PC-9 (cell line): Measurements from ENCODE around the gene RNF38. TPM values are rescaled to one million over a fixed set of nuclear protein-coding genes. Genes with fewer than 3 reads are reported as not detected.

ENCODE experiments used
- BruUV-seq: library from RNA; stranded (reverse); fragments of 400-500 nt; replicated peaks from 2 replicates; lab custom pipeline; 2021; lab: Mats Ljungman, UMichigan
- CTCF ChIA-PET: fragments of 300-600 bp; sonication (Branson Sonifier 250); formaldehyde crosslinking; loops from one replicate; lab custom pipeline; 2022; ENCODE audit warnings: antibody characterized with exemption; lab: Charles Lee
- POLR2A ChIA-PET: fragments of 300-600 bp; sonication (Branson Sonifier 250); formaldehyde crosslinking; loops from one replicate; lab custom pipeline; 2022; ENCODE audit warnings: antibody characterized with exemption; ENCODE audit not compliant: unreplicated experiment; lab: Charles Lee
- DNase-seq, 2 experiments: peaks; one replicate each; pipeline versions ENCODE4 v3.0.0 to v3.0.0-alpha.2; 2015 to 2022; ENCODE audit warnings: mixed read lengths in 1 of 2
- H2AFZ ChIP-seq: fragments of 200-600 bp; sonication (generic); 2 replicates; pipeline ENCODE4 v1.8.1; 2017; ENCODE audit warnings: antibody characterized with exemption
- H3F3A ChIP-seq: fragments of 200-600 bp; sonication (generic); 2 replicates; pipeline ENCODE4 v1.8.1; 2017; ENCODE audit warnings: antibody characterized with exemption, mild to moderate bottlenecking, low read depth; ENCODE audit not compliant: insufficient read depth
- H3K27ac ChIP-seq: fragments of 200-600 bp; sonication (generic); 2 replicates; pipeline ENCODE4 v1.6.1; 2016; ENCODE audit warnings: mixed run types
- H3K27me3 ChIP-seq: fragments of 200-600 bp; sonication (generic); 2 replicates; pipeline ENCODE4 v1.6.1; 2016; ENCODE audit warnings: low read depth, mixed run types; ENCODE audit not compliant: insufficient read depth
- H3K36me3 ChIP-seq: fragments of 200-600 bp; sonication (generic); 2 replicates; pipeline ENCODE4 v1.6.1; 2016; ENCODE audit warnings: low read depth, mixed run types
- H3K4me1 ChIP-seq: fragments of 200-600 bp; sonication (generic); replicated peaks from 2 replicates; pipeline ENCODE4 v1.6.1; 2016; ENCODE audit warnings: mixed run types; ENCODE audit not compliant: insufficient read depth
- H3K4me2 ChIP-seq: fragments of 200-600 bp; sonication (generic); 2 replicates; pipeline ENCODE4 v1.6.1; 2017; ENCODE audit warnings: mixed run types
- H3K4me3 ChIP-seq: fragments of 200-600 bp; sonication (generic); 2 replicates; pipeline ENCODE4 v1.6.1; 2016; ENCODE audit warnings: mixed run types
- H3K79me2 ChIP-seq: fragments of 200-600 bp; sonication (generic); 2 replicates; pipeline ENCODE4 v1.6.1; 2017; ENCODE audit warnings: low read depth, mixed run types
- H3K9me2 ChIP-seq: fragments of 200-600 bp; sonication (generic); 2 replicates; pipeline ENCODE4 v1.8.1; 2017; ENCODE audit warnings: mild to moderate bottlenecking; ENCODE audit not compliant: insufficient read depth
- H3K9me3 ChIP-seq: fragments of 200-600 bp; sonication (generic); 2 replicates; pipeline ENCODE4 v1.8.1; 2016; ENCODE audit warnings: low read depth; ENCODE audit not compliant: insufficient read depth
- H4K20me1 ChIP-seq: fragments of 200-600 bp; sonication (generic); 2 replicates; pipeline ENCODE4 v1.8.1; 2017; ENCODE audit not compliant: insufficient read depth
- EZH2 ChIP-seq: fragments of 200-600 bp; sonication (generic); IDR thresholded peaks from 2 replicates; pipeline ENCODE4 v1.8.0; 2017; ENCODE audit warnings: antibody characterized with exemption, low read depth
- intact Hi-C: fragments of 100-400 bp; cut with micrococcal nuclease; formaldehyde crosslinking; loops from one replicate; pipeline ENCODE4 v1.10.0; 2022; ENCODE audit not compliant: unreplicated experiment
- total RNA-seq: library from RNA; stranded (reverse); gene quantifications from 2 replicates; pipeline ENCODE4 v1.2.3, GENCODE V29; 2021
- TF ChIP-seq, protein P1 (sequence below): fragments of 200-600 bp; sonication (generic); conservative IDR thresholded peaks from 2 replicates; pipeline ENCODE4 v1.6.1; 2017; ENCODE audit warnings: mixed run types, antibody characterized with exemption, mild to moderate bottlenecking, moderate library complexity

The RNF38 gene
- total RNA-seq, 1 experiment from 2014 or later = 17.5 TPM

DNA sequence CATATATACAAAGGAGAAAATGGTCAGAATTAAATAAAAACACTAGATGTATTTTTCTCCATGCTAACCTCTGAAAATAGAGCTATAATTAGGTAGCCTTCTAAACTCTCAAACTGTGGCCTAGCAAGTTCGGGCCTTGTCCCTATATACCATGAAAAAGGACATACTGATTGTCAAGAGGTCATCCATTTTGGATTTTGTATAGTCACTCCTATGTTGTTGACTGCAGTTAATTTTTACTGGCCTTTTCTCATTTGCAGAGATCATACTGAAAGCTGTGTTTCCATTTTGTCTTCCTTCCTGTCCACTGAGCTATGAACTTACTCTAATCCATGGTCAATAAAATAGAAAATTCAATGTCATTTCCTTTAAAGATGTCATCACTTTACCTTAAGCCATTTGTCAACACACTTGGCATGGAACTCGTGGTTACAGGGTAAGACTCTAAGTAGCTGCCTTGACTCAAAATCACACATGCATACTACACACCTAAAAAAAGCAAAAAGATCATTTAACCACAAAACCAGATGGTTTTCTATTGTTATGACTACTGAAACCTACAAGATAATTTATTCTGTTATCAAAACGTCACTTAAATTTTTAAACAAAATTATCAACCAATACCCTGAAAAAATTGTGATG lies 58.0 kb downstream of the RNF38 start:
- H3K9me2 ChIP-seq = no peaks in the 10 kb centered on the region
- DNase-seq = no peak
- CTCF ChIA-PET = interaction anchor here (0.6 kb wide), 1 partner anchor 37 kb away, joined by 6 read pairs; no protein-coding TSS in a partner anchor
- H3K4me3 ChIP-seq = no peak overlapping the region
- intact Hi-C loops = no loop called here
- no peak overlapping the region for H3K27ac ChIP-seq
- H3F3A ChIP-seq = no peaks in the 10 kb centered on the region
- H4K20me1 ChIP-seq = no peaks in the 10 kb centered on the region
- H2AFZ ChIP-seq = no peak overlapping the region
- BruUV-seq = no TSS peak
- no peak overlapping the region for H3K4me2 ChIP-seq
- H3K36me3 ChIP-seq = peaks cover 5% of the 10 kb centered on the region; the same call in 1 of the 2 replicates
- POLR2A ChIA-PET = no interaction called here
- no peaks in the 10 kb centered on the region for H3K27me3 ChIP-seq
- no peaks in the 10 kb centered on the region for H3K79me2 ChIP-seq
- TF ChIP-seq EZH2 = no peak
- no peaks in the 10 kb centered on the region for H3K4me1 ChIP-seq
- H3K9me3 ChIP-seq = no peaks in the 10 kb centered on the region

DNA sequence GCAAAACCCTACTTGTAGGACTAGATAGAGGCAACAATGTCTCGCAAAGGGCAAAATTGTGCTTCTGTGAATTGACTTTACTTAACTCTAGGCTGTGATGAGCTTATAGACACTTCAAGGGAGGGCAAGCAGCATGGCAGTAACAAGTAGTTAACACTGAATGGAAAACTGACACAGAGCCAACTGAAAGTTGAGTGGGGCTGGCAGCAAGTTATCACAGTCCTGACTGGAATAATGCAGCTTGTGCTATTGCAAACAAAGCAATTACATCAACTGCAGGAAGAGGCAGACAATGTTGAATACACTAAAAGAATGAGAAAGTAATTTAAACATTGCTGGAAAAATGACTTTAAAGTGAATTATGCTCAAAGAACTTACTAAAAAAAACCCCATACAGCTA lies 62.2 kb downstream of the RNF38 start:
- Histone ChIP-seq H3K27ac (no peak overlapping the region), H2AFZ (no peak overlapping the region), H3K9me3 (no peaks in the 10 kb centered on the region), H3K79me2 (no peaks in the 10 kb centered on the region), H3F3A (no peaks in the 10 kb centered on the region), H3K4me3 (no peak overlapping the region), H4K20me1 (no peaks in the 10 kb centered on the region), H3K27me3 (no peaks in the 10 kb centered on the region), H3K36me3 (no peaks in the 10 kb centered on the region; the same call in 1 of the 2 replicates), H3K9me2 (no peaks in the 10 kb centered on the region), H3K4me2 (no peak overlapping the region), H3K4me1 (no peaks in the 10 kb centered on the region)
- POLR2A ChIA-PET = no interaction called here
- DNase-seq = no peak
- CTCF ChIA-PET = interaction anchor here (0.5 kb wide), 1 partner anchor 247 kb away, joined by 6 read pairs; no protein-coding TSS in a partner anchor
- TF ChIP-seq, protein P1, sequence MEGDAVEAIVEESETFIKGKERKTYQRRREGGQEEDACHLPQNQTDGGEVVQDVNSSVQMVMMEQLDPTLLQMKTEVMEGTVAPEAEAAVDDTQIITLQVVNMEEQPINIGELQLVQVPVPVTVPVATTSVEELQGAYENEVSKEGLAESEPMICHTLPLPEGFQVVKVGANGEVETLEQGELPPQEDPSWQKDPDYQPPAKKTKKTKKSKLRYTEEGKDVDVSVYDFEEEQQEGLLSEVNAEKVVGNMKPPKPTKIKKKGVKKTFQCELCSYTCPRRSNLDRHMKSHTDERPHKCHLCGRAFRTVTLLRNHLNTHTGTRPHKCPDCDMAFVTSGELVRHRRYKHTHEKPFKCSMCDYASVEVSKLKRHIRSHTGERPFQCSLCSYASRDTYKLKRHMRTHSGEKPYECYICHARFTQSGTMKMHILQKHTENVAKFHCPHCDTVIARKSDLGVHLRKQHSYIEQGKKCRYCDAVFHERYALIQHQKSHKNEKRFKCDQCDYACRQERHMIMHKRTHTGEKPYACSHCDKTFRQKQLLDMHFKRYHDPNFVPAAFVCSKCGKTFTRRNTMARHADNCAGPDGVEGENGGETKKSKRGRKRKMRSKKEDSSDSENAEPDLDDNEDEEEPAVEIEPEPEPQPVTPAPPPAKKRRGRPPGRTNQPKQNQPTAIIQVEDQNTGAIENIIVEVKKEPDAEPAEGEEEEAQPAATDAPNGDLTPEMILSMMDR = no peak
- no peak for TF ChIP-seq EZH2
- BruUV-seq = no TSS peak
- intact Hi-C loops = no loop called here

DNA sequence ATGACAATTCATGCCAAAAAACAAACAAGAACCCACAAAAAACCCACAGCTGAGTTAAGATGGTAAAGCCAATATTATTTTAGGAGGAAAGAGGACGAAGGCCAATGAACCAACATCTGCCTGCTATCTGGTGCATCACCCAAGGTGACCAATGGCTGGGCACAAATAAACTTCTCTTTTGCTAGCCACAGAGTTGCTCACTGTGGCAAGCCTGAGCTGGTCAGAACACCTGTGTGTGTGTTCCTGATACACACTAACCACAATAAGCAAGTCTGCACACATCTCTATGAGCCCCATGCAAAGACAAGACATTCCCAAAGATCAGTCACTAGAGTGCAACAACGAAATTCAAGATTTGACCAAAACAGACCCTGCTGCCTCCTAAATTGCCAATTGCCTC lies 63.1 kb downstream of the RNF38 start:
- ChIA-PET POLR2A (interaction anchor here (0.6 kb wide), 1 partner anchor 18 kb away, joined by 3 read pairs; no protein-coding TSS in a partner anchor), CTCF (no interaction called here)
- no peak overlapping the region for H3K27ac ChIP-seq
- no peaks in the 10 kb centered on the region for H3K27me3 ChIP-seq
- no peak overlapping the region for H3K4me3 ChIP-seq
- no TSS peak for BruUV-seq
- H2AFZ ChIP-seq = no peak overlapping the region
- intact Hi-C loops = no loop called here
- no peaks in the 10 kb centered on the region for H3F3A ChIP-seq
- no peaks in the 10 kb centered on the region; the same call in 1 of the 2 replicates for H3K36me3 ChIP-seq
- no peaks in the 10 kb centered on the region for H3K9me2 ChIP-seq
- no peaks in the 10 kb centered on the region for H3K9me3 ChIP-seq
- no peak overlapping the region for H3K4me2 ChIP-seq
- H4K20me1 ChIP-seq = no peaks in the 10 kb centered on the region
- TF ChIP-seq, protein P1 = no peak
- no peak for TF ChIP-seq EZH2
- no peak for DNase-seq
- no peaks in the 10 kb centered on the region for H3K4me1 ChIP-seq
- H3K79me2 ChIP-seq = no peaks in the 10 kb centered on the region
